HK-2 (cell line): Measurements from ENCODE around the gene IKZF3.
A peak's percentile ranks its signal among the peaks of the same experiment; 100 is the strongest.
"Not testable (repeated sequence)": the region's sequence is repeated elsewhere in the genome, so short reads cannot be mapped to it uniquely, and the experiment has no call there.

Experiments used
- DNase-seq: peaks from one replicate; pipeline ENCODE4 v3.0.0-alpha.2; 2018; ENCODE audit not compliant: unreplicated experiment

The IKZF3 gene

DNA sequence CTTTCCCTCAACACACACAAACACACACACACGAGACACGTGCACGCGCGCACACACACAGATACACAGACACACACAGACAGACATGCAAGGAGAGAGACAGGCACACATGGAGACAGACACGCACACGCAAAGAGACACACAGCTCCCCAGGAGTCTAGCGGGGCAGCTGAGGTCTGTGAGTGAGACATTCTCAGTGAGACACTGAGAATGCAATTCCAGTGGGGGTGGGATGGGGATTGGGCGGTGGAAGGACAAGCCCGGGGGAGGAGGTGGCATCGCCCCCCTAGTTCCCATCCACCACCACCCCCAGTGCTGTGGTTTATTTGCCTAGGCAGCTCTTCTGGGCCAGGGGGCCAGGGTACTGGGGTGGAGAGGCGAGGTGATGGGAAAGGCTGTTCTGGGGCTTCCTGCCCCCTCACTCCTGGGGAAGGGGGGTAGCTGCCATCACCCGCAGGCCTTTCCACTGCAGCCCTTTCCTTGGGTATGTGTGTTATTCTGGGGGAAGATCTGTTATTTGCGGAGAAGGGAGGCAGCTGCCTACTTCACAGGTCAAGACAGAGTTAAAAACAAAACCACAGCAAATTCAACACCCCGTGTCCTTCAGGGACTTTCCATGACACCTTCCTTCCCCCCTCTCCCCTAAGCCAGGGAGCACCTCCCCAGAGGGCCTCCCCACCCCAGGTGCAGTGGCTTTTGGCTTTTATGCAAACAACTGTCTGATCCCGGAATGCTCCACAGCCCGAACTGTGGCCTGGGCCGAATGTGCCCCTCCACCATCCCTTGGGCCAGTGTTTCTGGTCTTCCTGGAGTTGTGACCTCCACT is 108.3 kb downstream of the IKZF3 start:
- DNase-seq = peak; percentile 37

DNA sequence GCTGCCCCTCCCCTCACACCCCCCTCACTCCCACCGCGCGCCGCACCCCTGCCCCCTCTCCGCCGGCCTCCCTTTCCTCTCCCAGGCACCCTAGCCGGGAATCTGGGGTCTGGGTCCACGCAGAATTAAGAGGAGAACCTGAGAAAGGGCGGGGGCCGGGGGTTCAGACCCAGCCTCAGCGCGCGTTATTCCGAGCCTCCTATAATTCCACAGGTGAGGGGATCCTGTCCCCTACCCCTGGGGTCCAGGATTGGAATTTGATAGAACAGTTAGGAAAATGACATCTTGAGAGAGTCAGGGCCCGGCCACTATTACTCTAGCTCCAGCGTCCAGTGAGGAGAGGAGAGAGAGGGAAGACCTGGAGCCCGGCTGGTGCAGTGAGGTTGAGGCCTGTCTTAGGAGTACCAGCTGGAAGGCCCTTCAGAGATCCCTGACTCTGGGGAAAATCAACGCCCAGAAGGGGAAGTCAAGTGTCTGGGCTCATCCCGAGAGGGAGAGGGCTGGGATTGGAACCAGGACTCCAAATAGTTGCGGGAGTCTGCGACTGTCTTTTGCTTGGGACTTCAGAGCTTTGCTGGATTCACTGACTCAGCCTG is 109.1 kb downstream of the IKZF3 start:
- peak; percentile 18 for DNase-seq

DNA sequence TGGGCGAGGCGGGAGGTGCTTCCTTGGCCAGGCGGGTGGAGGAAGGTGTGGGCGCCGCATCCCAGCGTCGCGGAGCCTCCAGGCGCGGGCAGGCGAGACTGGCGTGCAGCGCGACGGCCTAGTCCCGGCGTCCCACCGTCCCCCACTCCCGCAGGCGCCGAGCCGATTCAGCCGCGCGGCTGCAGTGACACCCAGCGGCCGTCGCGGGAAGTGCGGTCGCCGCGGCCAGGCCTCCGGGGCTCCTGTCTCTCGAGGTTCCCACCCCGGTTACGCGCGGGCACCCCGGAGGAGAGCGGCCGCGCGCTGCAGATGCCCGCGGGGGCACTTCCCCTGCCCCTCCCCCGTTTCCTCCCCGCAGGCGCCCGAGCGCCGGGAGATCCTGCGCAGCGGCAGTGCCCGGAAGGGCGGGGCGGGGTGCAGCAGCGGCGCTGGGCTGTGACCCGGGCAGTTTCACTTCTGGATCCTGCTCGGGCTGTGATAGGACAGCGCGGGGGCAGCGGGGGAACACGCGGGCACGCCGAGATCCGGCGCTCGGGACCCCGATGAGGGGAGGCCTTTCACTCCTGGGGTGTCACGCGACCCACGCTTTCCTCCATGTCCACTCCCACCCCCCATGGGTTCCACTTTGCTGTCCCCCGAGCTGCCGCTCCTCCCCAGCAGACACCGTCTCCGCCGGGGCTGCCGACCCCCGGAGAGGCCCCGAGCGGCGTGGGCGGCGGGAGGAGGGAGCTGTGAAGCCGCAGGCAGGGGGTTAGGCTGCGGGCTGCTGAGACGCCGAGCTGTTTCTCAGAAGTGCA is 109.8 kb downstream of the IKZF3 start:
- DNase-seq = peak; percentile 98

DNA sequence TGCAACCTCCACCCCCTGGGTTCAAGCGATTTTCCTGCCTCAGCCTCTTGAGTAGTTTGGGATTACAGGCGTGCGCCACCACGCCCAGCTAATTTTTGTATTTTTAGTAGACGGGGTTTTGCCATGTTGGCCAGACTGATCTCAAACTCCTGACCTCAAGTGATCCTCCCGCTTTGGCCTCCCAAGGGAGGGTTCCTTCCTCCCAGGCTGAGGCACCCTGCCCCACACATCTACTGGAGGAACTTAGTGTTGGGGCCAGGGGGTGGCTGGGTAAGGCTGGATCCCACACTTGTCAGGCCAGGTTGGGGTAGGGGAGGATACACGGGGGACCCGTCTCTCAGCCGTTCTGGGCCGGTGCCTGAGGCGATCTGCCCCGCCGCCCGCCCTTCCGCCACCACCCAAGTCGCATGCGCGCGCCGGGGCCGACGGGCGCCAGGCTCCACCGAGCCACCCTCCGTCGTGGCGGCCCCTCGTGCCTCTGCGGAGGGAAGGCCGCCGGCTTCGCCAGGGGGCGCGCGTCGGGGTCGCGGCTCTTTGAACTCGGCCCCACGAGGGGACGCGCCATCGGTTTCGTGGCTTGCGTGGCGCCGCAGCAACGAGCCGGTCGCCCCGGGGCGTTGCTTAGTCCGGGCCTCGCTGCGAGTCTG is 110.5 kb downstream of the IKZF3 start:
- DNase-seq = no peak

DNA sequence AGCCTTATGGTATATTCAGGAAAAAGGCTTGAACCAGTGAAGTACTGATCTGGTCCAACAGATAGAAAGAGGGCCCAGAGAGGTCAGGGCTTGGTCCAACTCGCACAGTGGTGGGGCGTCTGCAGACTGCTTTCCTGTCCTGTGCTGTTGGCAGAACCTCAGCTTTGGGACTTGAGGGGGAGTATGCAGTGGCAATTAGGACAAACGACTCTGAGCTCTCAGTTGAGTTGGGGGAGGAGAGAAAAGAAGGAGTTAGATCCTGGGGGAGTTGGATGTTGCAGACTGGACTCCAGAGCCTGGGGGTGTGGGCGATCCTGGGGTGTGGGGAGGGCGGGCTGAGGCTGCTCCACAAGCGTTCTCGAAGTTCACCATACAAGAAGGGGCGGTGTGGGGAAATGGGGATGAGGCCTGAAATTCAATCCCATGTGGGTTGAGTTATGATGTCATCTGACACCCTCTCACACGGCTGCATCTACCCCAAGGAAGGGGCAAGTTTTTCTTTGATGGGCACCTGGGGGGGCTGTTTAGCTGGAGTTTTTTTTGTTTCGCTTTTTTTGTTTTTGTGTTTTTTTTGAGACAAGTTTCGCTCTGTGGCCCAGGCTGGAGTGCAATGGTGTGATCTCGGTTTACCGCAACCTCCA is 111.8 kb downstream of the IKZF3 start:
- no peak for DNase-seq

DNA sequence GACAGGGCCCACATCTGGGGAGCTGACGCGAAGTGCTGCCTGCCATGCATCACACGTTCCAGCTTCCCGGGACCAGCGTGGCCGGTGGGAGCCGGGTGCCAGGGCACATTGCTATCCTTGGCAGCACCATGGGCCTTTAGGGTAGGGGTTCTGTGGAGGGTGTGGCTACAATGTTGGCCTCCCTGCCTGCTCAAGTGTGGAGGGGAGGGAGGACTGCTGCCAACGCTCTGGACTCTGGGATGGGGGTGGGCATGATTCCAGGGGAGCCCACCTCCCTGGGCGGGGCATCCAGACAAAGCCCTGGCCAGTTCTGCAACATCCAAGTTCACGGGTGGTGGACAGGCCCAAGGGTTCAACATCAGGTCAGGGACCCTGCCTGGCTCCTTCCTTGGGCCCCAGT is 112.5 kb downstream of the IKZF3 start:
- DNase-seq = no peak

DNA sequence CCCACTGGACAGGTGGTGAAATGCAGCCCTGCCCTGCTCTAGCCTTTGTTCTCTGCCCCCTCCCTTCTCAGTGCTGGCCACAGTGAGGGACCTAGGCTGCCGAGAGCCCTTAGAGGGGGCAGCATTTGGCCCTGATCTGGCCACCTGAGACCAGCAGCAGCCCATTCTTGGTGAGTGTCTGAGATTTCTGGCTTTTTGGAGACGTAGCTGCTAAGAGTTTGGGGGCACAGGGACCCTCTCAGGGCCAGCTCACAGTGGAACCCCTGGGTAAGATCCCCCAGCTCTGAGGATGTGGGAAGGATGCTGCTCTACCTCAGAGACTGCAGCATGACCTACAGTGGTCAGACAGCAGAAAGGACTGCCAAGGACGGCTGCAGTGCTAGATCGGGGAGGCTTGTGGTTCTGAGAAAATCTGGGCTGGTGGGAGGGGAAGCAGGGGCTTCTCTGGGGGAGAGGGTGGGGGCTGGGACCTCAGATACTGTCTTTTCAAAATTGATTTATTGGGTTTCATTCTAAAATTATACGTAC is 113.0 kb downstream of the IKZF3 start:
- DNase-seq = no peak

DNA sequence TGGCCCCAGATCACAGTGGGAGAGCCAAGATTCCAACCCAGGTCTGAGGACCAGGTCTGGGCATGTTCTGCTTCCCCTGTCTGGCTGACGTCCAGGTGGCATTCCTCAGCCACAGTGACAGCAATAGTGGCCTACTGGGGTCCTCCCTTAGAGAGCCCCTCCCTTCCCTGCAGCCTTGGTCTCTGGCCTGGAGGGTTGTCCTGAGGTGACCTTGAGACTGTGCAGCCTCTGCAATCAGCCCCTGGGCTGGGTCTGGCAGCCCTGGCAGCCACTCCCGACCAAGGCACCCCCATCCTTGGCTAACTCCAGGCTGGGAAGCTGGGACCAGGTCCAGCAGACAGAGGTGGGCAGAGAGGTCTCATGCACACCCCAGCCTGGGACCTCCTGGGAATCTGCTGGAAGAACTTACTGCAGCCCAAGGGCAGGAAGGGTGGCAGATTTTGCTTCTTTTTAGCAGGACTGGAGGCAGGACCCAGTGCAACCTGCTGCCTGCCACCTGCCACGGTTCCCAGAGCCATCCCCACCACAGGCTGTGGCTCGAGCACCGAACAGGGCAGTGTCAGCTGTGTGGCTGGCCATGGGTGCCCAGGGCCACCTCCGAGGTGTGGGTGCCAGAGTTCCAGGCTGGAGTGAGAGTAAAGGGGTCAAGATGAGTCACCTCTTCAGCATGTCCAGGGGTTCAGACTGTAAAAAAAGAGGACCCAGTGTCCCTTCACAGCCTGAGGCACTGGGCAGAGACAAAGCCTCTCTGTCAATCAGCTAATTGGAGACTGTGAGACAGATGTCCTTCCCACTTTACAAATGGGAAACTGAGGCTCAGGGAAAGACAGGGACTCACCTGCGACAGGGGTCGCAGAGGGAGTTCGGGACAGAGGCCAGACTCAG is 113.7 kb downstream of the IKZF3 start:
- DNase-seq = no peak

DNA sequence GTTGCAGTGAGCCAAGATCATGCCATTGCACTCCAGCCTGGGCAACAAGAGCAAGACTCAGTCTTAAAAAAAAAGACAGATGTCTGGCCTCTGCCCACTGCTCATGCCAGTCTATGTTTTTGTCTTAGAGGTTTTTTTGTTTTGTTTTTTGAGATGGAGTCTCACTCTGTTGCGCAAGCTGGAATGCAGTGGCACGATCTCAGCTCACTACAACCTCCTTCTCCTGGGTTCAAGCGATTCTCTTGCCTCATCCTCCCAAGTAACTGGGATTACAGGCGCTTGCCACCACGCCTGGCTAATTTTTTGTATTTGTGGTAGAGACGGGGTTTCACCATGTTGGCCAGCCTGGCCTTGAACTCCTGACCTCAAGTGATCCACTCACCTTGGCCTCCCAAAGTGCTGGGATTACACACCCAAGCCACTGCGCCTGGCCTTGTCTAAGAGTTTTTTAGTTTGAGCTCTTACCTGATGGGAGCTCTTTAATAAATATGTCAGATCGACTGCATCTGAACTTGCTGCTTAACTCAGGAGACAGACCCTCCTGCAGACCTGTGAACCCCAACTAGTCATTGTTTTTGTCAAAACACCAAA is 115.6 kb downstream of the IKZF3 start:
- not testable (repeated sequence) for DNase-seq

DNA sequence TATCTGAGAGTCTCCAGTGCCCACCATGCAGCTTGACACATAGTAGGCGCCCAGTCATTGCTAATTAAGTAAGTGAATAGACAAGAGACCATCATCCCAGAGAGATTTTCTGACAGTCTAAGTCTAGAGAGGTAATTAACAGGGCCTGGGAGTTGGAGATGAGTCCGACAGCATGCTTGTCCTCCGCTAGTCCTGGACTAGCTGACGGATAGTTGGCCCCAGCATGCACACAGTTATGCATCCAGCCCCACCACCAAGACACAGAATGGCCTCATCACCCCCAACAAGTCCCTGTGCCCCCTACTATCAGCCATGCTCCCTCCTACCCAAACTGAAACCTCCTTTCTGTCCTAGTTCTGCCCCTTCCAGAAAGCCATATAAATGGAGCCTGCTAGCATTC is 116.4 kb downstream of the IKZF3 start:
- no peak for DNase-seq

DNA sequence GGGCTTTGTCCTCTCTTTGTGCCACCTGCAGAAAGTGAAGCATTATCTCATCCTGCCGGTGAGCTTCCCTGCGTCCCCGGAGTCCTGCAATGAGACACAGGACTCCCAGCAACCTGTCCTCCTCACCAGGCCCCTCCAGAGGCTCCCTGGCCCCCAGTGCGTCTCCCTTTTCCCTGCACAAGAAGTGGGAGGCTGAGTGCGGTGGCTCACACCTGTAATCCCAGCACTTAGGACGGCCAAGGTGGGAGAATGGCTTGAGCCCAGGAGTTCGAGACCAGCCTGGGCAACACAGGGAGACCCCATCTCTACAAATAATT is 118.0 kb downstream of the IKZF3 start:
- no peak for DNase-seq

DNA sequence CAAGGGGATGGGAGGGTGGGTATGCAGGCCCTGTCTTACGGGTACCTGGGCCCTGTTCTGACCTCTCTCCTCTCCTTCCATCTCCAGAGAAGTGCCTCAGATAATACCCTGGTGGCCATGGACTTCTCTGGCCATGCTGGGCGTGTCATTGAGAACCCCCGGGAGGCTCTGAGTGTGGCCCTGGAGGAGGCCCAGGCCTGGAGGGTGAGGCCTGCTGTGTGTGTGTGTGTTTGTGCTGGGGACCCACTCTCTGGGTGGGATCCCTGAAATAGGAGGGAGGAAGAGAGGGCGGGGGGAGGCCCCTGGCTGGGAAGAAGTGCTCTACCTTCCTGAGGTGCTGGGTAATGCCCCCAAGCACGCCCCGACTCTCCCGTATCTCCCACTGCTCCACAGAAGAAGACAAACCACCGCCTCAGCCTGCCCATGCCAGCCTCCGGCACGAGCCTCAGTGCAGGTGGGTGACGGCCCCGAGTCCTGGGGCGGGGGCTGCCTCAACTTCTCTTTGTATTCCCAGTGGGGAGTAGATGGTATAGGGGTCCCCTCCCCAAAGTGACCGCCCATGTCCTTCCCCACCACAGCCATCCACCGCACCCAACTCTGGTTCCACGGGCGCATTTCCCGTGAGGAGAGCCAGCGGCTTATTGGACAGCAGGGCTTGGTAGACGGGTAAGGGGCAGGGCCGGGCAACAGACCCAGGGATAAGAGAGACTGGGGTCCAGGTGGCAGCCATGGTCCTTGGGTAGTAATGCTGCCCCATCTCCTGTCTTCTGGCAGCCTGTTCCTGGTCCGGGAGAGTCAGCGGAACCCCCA is 118.6 kb downstream of the IKZF3 start:
- DNase-seq = no peak

DNA sequence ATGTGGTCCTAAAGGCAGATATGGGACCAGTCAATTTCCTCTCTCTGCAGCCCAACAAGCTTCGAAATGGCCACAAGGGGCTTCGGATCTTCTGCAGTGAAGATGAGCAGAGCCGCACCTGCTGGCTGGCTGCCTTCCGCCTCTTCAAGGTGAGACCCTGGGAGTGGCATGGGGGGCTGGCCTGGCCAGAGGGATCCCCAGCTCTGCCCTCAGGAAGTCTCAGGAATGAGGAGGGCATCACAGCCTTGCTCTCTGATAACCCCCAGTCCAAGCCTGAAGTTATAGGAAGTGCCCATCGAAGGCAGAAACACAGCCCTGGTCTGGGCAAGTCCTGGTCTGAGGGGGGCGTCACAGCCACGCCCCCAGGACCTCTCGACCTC is 119.3 kb downstream of the IKZF3 start:
- no peak for DNase-seq

DNA sequence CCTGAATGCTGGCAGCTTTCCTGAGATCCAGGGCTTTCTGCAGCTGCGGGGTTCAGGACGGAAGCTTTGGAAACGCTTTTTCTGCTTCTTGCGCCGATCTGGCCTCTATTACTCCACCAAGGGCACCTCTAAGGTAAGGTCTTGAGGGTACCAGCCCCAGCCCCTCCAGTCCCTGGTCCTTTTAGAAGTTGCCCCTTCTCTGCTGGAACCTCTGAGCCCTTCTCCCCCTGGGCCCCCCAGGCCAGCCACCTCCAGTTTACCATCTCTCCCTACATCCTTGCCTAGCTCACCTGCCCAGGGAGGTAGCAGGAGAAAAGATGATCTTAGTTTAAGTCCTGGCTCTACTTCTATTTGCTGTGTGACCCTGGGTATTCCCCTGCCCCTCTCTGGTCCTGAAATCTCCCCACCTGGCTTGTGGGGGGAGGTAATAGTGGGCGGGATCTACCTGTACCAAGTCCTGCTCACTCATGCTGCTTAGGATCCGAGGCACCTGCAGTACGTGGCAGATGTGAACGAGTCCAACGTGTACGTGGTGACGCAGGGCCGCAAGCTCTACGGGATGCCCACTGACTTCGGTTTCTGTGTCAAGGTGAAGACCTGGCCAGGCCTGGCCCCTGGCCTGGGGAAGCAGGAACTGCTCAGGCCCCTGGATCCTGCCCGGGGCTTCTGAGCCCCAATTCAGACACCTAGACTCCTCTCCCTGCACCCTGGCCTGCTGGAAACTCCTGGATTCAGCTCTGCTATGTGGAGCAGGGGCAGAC is 119.9 kb downstream of the IKZF3 start:
- no peak for DNase-seq

DNA sequence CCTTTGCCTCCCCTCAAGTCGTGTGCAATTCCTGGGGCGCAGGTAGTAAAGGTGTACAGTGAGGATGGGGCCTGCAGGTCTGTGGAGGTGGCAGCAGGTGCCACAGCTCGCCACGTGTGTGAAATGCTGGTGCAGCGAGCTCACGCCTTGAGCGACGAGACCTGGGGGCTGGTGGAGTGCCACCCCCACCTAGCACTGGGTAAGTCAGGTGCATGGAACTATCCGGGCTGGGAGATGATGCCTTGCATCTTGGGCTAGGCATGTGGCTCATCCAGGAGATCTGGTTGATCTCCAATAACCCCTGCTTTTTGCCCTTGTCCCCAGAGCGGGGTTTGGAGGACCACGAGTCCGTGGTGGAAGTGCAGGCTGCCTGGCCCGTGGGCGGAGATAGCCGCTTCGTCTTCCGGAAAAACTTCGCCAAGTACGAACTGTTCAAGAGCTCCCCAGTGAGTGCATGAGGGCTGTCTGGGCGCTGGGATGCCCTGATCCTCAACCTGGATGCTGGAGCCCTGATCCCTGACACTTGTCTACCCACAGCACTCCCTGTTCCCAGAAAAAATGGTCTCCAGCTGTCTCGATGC is 121.2 kb downstream of the IKZF3 start:
- DNase-seq = no peak

DNA sequence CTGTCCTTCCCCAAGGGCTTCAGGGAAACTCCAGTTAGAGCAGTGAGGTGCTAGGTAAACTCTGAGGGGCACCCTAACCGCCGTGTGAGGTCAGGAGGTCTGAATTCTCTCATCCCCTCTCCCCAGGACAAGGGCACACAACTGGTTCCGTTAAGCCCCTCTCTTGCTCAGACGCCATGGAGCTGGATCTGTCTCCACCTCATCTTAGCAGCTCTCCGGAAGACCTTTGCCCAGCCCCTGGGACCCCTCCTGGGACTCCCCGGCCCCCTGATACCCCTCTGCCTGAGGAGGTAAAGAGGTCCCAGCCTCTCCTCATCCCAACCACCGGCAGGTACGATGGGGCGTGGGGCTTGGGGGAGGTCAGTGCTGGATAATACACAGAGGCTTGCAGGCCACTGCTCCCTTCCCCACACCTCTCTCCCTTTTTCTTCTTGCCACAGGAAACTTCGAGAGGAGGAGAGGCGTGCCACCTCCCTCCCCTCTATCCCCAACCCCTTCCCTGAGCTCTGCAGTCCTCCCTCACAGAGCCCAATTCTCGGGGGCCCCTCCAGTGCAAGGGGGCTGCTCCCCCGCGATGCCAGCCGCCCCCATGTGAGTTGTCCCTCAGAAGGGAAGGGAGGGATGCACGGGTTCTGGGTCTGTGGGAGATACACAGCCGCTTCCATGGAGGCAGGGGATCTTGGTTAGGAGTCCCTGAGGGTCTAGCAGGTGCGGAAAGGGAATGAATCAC is 121.8 kb downstream of the IKZF3 start:
- DNase-seq = no peak

DNA sequence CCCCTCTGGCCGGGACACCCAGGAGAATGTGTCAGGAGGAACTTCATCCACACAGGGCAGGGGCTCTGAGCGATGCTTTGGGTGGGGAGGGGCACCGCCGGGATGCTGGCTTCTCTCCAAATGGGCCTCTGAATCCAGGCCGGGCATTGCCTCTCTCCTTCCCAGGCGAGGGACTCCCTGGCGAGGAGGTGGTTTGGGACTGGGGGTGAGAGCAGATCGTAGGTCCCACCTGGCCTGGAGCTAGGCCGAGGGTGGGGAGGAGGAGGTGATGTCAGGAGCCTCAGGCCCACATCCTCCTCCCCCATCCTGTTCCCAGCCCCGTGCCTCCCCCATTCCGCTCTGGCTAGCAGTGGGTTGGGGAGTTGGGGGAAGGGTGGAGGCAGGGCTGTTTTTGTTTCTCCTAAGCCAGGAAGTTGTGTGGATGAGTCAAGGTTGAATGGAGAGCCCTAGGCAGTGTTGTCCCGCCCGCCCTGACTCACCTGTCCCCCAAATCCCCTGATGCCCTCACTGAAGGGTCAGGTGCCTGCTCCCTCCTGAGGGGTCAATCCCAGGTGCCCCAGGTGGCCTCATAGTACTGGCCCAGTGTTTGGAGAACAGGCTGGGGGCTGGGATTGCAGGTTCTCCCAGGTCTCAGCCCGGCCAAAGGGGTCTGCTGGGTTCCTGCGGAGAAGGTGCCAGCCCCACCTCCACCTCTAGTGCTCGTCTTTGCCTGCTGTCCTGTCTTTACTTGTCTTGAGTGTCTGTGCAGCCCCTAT is 123.6 kb downstream of the IKZF3 start:
- peak; percentile 82 for DNase-seq
